NCI-H345 (cell line): ENCODE results near the gene SIRPG.
"Not testable (repeated sequence)": the region's sequence is repeated elsewhere in the genome, so short reads cannot be mapped to it uniquely, and the experiment has no call there.

Experiments
- DNase-seq: peaks from one replicate; lab custom pipeline; 2025; lab: John Stamatoyannopoulos, UW

SIRPG gene

GRCh38 chr20:1657556-1658334, at the start of gene SIRPG:
TSS of gene SIRPG (minus strand) at chr20:1657779. CDS start at chr20:1657714, 65 bp downstream.
- DNase-seq = no peak

DNA sequence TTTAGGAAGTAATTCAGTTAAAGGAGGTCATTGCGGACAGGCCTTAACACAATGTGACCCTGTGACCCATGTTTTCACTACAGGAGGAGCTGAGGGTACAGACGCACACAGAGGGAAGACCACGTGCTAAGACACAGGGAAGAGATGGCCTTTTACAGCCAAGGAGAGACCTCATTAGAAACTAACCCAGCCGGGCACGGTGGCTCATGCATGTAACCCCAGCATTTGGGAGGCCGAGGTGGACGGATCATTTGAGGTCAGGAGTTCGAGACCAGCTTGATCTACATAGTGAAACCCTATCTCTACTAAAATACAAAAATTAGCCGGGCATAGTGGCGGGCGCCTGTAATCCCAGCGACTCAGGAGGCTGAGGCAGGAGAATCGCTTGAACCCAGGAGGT, 49.3 kb upstream of the SIRPG start:
- not testable (repeated sequence) for DNase-seq

DNA sequence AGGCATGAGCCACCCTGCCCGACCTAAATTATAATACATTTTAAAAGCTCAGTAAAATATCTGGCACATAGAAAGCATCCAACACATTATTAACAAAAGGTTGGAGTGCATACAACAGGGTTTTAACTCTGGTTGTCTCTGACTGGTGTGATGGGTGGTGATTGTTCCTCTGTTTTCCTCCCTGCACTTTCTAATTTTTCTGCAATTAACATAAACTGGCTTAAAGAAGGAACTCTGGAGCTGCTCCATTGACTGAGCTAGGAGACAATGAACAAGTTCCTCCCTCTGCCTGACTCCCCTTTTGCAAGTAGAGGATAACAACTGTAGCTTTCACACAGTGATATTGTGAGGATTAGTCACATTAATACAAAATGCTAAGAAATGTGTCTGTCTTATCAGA, 48.5 kb upstream of the SIRPG start:
- DNase-seq = no peak

- DNase-seq = no peak
These were observed 45.3 kb upstream of the SIRPG start for GRCh38 chr20:1702855-1703254.

- no peak for DNase-seq
These were observed 44.7 kb upstream of the SIRPG start for GRCh38 chr20:1702328-1702727.

DNA sequence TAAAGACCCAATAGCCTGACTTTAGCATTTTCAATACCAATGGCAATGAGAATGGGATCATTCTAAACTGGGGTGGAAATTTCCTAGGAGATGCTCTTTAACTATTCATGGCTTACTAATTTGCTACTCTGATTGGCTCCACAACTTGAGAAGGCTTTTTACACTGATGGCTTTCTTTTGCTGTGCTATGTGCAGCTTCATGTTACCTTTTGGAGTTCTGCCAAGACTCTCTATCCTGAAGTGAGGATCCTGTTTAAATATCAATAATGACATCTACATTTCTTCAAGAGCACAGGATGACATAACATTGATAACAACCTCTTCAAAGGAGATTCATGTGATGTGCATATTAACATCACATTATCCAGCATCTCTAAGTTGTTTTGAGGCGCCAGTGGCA, 43.4 kb upstream of the SIRPG start:
- DNase-seq = peak; percentile 84

DNA sequence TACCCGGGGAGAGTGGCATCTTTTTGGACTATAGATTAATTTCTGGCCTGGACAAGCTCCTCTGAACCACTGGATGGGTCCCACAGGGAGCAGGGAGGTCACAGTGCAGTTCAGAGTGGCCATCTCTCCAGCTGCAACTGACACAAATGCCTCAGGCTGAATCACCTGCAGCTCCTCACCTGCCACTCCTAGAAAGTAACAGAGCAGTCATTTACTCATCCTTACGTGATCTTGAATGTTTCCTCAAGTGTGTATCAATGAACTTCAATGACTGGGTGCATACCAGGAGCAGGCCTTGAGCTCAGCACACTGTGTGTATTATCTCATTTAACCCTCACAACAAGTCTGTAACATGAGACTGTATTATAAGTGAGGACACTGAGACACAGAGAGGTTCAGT, 40.0 kb upstream of the SIRPG start:
- DNase-seq = no peak

GRCh38 chr20:1696521-1697209, 39.1 kb upstream of the SIRPG start:
- DNase-seq = no peak

- no peak for DNase-seq
These were observed 37.1 kb upstream of the SIRPG start for GRCh38 chr20:1694672-1695071.

DNA sequence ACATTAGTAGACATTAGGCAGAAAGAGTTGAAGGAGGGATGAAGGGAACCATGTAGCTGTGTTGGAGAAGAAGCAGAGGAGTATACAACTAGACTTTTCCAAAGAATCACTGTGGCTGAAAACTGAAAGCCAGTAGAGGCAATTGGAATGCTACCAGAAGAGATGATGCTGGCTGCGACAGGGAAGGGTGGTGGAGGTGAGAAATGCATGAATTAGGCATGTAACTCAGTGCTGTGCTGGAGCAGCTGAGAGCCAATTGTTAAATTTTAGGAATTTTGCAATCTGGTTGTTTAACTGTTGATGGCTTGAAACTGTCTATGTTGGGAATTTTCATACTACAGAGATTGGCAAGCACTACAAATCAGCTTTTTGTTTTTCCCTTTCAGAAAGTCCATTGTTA, 35.8 kb upstream of the SIRPG start:
- no peak for DNase-seq

- no peak for DNase-seq
These were observed 32.1 kb upstream of the SIRPG start for GRCh38 chr20:1689721-1690120.

DNA sequence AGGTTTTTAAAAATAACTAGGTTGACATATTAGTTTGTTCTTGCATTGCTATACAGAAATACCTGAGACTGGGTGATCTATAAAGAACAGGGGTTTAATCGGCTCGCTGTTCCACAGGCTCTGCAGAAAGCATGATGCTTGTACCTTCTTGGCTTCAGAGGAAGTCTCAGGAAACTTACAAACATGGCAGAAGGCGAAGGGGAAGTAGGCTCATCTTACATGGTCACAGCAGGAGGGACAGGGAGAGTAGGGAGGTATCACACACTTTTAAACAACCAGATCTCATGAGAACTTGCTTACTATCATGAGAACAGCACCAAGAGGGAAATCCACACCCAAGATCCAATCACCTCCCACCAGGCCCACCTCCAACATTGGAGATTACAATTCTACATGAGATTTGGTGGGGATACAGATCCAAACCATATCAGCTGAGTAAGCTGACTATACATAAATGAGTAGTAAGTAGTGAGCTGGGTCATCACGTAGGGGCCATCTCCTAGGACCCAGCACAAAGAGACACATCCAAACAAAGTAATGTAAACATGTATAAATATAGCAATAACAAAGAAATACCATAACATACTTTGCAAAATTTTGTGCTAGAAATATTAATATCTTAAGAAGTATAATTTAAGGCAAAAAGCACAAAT, 31.4 kb upstream of the SIRPG start:
- no peak for DNase-seq

DNA sequence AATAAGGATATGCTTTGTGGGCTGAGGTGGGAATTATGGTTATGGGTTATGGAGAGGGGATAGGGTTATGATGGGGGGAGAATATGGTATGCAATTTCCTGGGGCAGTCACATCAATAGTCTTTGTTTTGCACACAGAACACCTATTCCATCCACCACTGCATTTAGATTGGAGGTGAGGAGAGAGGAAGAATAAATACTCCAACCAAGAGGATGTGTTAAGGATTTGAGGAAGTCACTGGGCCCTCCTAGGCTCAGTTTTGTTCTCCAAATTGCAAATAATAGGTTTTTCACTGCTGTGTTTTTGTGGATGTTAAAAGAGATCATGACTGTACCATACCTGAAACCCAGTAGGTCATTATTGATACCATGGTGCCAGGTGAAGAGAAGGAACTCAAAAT, 29.5 kb upstream of the SIRPG start:
- no peak for DNase-seq

GRCh38 chr20:1686151-1686748, 28.7 kb upstream of the SIRPG start:
- no peak for DNase-seq

DNA sequence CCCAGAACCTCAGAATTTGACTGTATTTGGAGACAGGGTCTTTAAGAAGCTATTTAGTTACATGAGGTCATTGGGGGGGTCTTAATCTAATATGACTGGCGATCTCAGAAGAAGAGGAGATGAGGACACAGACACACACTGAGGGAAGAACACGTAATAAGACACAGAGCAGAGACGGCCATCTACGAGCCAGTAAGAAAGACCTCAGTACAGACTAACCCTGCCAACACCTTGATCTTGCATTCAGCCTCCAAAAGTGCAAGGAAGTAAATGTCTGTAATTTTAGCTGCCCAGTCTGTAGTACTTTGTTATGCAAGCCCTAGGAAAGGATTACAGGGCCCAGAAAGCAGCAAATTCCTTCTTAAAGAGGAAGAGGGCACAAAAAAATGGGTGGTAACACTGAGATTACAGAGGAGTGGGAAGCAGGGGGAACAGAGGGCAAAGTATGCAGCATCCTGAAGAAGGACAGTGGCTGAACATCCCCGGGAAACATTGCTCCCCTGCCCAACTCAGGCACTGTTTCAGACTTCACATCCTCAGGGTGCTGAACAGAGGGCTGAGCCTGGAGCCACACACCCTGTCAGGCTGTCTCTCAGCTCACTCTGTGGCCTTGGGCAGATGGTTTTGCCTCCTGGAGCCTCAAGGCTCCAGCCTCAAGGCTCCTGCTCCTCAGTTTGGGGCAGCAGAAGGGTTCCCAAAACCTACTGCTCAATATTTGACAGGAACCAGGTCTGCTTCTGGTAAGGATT, 27.9 kb upstream of the SIRPG start:
- DNase-seq = no peak

- no peak for DNase-seq
These were observed 27.3 kb upstream of the SIRPG start for GRCh38 chr20:1684872-1685271.

- DNase-seq = no peak
These were observed 19.1 kb upstream of the SIRPG start for GRCh38 chr20:1676650-1677049.

GRCh38 chr20:1674990-1675780, 17.6 kb upstream of the SIRPG start:
- DNase-seq = no peak

DNA sequence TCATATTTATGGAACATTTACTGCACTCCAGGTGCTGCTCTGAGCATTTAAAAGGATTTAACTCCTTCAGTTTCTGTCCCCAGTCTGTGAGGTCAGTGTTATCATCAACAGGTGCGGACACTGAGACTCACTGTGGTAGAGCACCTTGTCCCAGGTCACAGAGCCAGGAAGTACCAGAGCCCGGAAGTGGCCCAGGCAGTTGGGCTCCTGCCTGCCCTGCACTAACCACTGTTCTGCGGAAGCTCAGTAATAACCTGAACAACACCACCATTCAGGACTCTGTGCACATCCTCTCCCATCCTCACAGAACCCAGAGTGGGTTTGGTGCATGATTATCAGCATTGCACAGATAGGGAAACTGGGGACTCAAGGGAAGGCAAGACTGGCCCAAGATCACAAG, 16.8 kb upstream of the SIRPG start:
- no peak for DNase-seq

- DNase-seq = no peak
These were observed 15.8 kb upstream of the SIRPG start for GRCh38 chr20:1673424-1673823.

DNA sequence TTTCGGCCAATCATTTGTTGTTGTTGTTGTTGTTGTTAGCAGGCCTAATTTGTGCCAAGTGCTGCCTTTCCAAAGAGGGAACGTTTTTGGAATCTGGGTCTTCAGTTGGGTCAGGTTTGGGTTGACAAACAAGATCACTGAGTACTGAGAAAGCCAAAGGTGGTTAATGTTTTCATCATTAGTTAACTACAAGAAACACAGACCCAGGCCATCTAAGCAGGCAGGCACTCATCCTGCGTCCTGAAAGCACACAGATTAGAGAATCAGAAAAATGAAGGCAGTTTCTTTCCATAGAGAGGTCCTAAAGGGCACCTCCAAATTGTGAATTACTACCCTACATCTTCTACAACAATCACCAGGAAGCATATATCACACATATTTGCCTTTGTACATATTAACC, 15.1 kb upstream of the SIRPG start:
- DNase-seq = no peak
